Measurements from ENCODE around the gene ZFAND6.

ZFAND6 gene

GRCh38 chr15:80163897-80164296 lies 104.4 kb downstream of the ZFAND6 start:
- no peak for DNase-seq (ENCODE audit: low read depth)
- H3K4me3 ChIP-seq (ENCODE audit: low read depth, low read length): no peak overlapping the region
- TF ChIP-seq CTCF (IDR thresholded peaks at IDR 0.05; ENCODE audit: insufficient read depth, low read depth, low read length, missing control alignments): no peak

GRCh38 chr15:80167936-80168335 lies 108.5 kb downstream of the ZFAND6 start:
- no peak for DNase-seq (ENCODE audit: low read depth)
- no peak overlapping the region for H3K4me3 ChIP-seq (ENCODE audit: low read depth, low read length)
- TF ChIP-seq CTCF (IDR thresholded peaks at IDR 0.05; ENCODE audit: insufficient read depth, low read depth, low read length, missing control alignments): no peak

- no peak for DNase-seq (ENCODE audit: low read depth)
- H3K4me3 ChIP-seq (ENCODE audit: low read depth, low read length): no peak overlapping the region
- no peak for TF ChIP-seq CTCF (IDR thresholded peaks at IDR 0.05; ENCODE audit: insufficient read depth, low read depth, low read length, missing control alignments)
Observed at GRCh38 chr15:80168421-80168820, 108.9 kb downstream of the ZFAND6 start.

- DNase-seq (ENCODE audit: low read depth): no peak
- H3K4me3 ChIP-seq (ENCODE audit: low read depth, low read length): no peak overlapping the region
- TF ChIP-seq CTCF (IDR thresholded peaks at IDR 0.05; ENCODE audit: insufficient read depth, low read depth, low read length, missing control alignments): no peak
Observed at GRCh38 chr15:80169768-80170357, 110.4 kb downstream of the ZFAND6 start.

GRCh38 chr15:80170596-80170995 lies 111.1 kb downstream of the ZFAND6 start:
- DNase-seq (ENCODE audit: low read depth): no peak
- no peak for TF ChIP-seq CTCF (IDR thresholded peaks at IDR 0.05; ENCODE audit: insufficient read depth, low read depth, low read length, missing control alignments)
- no peak overlapping the region for H3K4me3 ChIP-seq (ENCODE audit: low read depth, low read length)

- no peak overlapping the region for H3K4me3 ChIP-seq (ENCODE audit: low read depth, low read length)
- no peak for TF ChIP-seq CTCF (IDR thresholded peaks at IDR 0.05; ENCODE audit: insufficient read depth, low read depth, low read length, missing control alignments)
- DNase-seq (ENCODE audit: low read depth): no peak
Observed at GRCh38 chr15:80171787-80172186, 112.3 kb downstream of the ZFAND6 start.

- H3K4me3 ChIP-seq (ENCODE audit: low read depth, low read length): no peak overlapping the region
- DNase-seq (ENCODE audit: low read depth): no peak
- TF ChIP-seq CTCF (IDR thresholded peaks at IDR 0.05; ENCODE audit: insufficient read depth, low read depth, low read length, missing control alignments): no peak
Observed at GRCh38 chr15:80172401-80172800, 112.9 kb downstream of the ZFAND6 start.
